GM06990 (cell line): ENCODE measurements around the gene SLC26A5.
A peak's percentile ranks its signal among the peaks of the same experiment; 100 is the strongest.

Source experiments
- DNase-seq: peaks from one replicate; pipeline ENCODE4 v3.0.0-alpha.2; 2011; ENCODE audit not compliant: insufficient read length; ENCODE audit errors: extremely low read depth
- H3K27me3 ChIP-seq: replicated peaks from 2 replicates; pipeline ENCODE4 v1.6.0; 2011; ENCODE audit warnings: low read length; ENCODE audit not compliant: control insufficient read depth, insufficient read depth
- H3K36me3 ChIP-seq: 2 replicates; pipeline ENCODE4 v1.5.1; 2011; ENCODE audit warnings: low read length; ENCODE audit not compliant: control insufficient read depth, insufficient read depth
- H3K4me3 ChIP-seq: replicated peaks from 2 replicates; pipeline ENCODE4 v1.5.1; 2011; ENCODE audit warnings: low read depth, mild to moderate bottlenecking, control low read depth, low read length
- TF ChIP-seq, protein P1 (sequence below): IDR thresholded peaks from 2 replicates; pipeline ENCODE4 v1.5.1; 2011; ENCODE audit warnings: low read length, control low read depth, mild to moderate bottlenecking, inconsistent platforms; ENCODE audit not compliant: insufficient read depth, poor library complexity, severe bottlenecking

SLC26A5 gene

DNA sequence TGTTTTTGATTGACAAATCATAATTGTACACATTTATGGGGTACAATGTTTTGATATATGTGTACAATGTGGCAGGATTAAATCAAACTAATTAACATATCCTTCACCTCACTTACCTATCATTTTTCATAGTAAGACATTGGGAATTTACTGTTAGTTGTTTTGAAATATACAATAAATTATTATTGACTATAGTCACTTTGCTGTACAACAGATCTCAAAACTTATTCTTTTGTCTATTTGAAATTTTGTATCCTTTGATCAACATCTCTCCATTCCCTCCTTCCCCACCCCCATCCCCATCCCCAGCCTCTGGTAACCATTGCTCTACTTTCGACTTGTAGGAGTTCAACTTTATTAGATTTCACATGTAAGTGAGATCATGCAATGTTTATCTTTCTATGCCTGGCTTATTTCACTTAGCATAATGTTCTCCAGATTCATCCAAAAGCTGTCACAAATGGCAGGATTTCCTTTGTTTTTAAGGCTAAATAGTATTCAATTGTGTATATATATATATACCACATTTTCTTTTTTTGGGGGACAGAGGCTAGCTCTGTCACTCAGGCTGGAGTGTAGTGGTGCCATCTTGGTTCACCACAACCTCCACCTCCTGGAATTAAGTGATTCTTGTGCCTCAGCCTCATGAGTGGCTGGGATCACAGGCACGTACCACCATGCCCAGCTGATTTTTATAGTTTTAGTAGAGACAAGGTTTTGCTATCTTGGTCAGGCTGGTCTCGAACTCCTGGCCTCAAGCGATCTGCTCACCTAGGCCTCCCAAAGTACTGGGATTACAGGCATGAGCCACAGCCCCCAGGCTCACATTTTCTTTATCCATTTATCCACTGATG is 23.3 kb upstream of the SLC26A5 start:
- DNase-seq: no peak
- H3K4me3 ChIP-seq: no peak overlapping the region
- TF ChIP-seq, protein P1, sequence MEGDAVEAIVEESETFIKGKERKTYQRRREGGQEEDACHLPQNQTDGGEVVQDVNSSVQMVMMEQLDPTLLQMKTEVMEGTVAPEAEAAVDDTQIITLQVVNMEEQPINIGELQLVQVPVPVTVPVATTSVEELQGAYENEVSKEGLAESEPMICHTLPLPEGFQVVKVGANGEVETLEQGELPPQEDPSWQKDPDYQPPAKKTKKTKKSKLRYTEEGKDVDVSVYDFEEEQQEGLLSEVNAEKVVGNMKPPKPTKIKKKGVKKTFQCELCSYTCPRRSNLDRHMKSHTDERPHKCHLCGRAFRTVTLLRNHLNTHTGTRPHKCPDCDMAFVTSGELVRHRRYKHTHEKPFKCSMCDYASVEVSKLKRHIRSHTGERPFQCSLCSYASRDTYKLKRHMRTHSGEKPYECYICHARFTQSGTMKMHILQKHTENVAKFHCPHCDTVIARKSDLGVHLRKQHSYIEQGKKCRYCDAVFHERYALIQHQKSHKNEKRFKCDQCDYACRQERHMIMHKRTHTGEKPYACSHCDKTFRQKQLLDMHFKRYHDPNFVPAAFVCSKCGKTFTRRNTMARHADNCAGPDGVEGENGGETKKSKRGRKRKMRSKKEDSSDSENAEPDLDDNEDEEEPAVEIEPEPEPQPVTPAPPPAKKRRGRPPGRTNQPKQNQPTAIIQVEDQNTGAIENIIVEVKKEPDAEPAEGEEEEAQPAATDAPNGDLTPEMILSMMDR: no peak
- H3K36me3 ChIP-seq: no peaks in the 10 kb centered on the region
- H3K27me3 ChIP-seq: peaks cover 1% of the 10 kb centered on the region

DNA sequence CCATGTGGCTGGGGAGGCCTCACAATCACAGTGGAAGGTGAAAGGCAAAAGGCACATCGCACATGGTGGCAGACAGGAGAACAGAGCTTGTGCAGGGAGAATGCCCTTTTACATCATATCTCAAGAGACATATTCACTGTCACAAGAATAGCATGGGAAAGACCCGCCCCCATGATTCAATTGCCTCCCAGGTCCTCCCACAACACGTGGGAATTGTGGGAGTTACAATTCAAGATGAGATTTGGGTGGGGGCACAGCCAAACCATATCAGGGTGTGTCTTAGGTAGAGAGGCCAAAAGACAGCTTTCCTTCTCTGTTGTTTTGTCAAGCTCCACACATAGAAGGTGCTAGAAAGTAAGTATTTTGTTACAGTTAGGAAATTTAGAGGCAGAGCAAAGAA is 20.8 kb upstream of the SLC26A5 start:
- no peaks in the 10 kb centered on the region for H3K36me3 ChIP-seq
- H3K27me3 ChIP-seq: peaks cover 1% of the 10 kb centered on the region
- no peak for DNase-seq
- no peak overlapping the region for H3K4me3 ChIP-seq
- TF ChIP-seq, protein P1: no peak

DNA sequence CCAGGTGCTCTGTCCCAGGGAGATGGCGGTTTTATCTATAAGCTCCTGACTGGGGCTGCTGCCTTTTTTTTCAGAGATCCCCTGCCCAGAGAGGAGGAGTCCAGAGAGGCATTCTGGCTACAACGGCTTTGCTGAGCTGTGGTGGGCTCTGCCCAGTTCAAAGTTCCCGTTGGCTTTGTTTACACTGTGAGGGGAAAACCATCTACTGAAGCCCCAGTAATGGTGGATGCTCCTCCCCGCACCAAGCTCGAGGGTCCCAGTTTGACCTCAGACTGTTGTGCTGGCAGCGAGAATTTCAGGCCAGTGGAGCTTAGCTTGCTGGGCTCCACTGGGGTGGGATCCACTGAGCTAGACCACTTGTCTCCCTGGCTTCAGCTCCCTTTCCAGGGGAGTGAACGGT is 16.4 kb upstream of the SLC26A5 start:
- Histone ChIP-seq H3K4me3 (no peak overlapping the region), H3K36me3 (no peaks in the 10 kb centered on the region), H3K27me3 (peaks cover 1% of the 10 kb centered on the region)
- TF ChIP-seq, protein P1: no peak
- DNase-seq: no peak

DNA sequence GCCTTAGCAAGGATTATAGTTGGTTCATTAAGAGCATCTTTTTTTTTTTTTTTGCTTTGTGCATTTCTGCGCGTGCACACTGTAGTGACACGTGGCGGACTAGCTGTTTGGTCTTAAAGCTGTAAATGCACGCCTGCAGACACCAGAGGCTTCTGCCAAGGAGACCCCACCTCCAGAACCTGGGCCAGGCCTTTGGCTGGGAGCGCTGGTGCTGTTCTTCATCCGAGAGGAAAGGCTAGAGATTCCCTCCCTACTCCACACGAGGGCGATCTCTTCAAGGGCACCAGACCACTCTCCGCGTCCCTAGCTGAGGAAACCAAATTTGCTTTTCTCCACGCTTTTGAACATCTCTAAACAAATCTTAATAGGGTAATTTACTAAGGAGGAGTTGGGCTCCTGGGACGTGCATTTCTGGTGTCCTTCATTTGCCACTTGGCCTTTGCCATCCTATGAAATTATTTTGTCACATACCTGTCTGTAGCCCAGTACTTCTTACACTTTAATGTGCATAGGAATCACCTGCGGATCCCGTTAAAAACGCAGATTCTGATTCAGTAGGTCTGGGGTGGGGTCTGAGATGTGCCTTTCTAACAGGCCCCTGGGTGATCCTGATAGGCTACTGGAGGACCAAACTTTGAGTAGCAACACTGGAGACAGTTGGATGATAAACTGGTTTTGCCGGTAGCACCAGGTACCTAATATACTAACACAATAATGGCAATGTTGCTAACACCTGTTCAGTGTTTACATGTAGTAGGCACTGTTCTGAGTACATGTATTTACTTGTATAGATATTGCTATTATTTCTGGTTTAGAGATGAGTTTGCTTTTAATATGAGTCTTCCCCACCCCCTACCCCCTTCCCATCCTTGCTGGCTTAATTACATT is 1.3 kb upstream of the SLC26A5 start:
- H3K4me3 ChIP-seq: no peak overlapping the region
- peak; percentile 19 for DNase-seq
- no peaks in the 10 kb centered on the region for H3K36me3 ChIP-seq
- TF ChIP-seq, protein P1: peak; percentile 77
- H3K27me3 ChIP-seq: peaks cover 2% of the 10 kb centered on the region; the same call in 1 of the 2 replicates

DNA sequence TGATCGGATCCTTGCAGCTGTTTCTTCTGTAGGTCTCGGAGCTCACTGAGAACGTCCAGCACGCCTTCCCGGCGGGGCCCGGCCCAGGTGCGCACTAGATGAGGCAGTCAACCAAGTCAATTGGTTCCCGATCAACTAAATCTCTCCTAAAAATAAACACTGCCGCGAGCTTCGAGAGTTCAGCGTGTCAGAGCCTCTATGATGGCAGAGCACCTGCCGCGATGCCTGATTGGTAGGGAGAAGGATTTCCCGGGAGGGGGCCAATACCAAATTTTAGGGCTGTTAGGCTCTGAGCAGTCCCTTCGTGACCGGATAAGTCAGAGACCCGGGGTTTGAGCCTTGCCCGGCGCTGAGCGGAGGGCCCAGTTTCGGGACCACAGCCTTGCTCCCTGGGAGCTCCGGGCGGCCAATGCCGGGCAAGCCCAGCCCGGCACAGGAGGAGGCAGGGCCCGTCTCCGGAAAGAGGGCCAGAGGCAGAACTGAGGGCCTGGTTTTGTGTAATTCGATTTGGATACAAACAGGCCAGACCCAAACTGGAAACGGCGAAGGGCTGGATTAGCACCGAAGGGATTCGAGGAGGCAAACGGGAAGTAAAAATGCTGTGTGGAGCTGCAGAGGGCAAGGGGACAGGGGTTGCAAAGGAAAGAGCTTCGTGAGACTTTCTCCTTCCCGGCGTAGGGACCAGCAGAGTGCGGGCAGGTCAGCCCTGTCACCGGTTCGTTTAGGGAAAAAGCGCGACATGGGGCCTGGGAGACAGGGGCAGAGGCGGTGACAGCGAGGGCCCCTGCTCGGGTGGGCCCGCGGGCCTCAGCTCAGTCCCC is 569 bp downstream of the SLC26A5 start:
- Histone ChIP-seq H3K27me3 (peaks cover 2% of the 10 kb centered on the region; the same call in 1 of the 2 replicates), H3K4me3 (no peak overlapping the region), H3K36me3 (no peaks in the 10 kb centered on the region)
- DNase-seq: peak; percentile 11
- TF ChIP-seq, protein P1: no peak
